Measurements from ENCODE around the gene SLC6A2. TPM values are rescaled to one million over a fixed set of nuclear protein-coding genes. Genes with fewer than 3 reads are reported as not detected.

The SLC6A2 gene
- total RNA-seq, 4 donors from 2014 or later, result 0.47 to 0.48 TPM; not detected in 2

- DNase-seq (ENCODE audit: low spot score) (no peak), ATAC-seq (ENCODE audit: low FRiP score) (no peak)
- TF ChIP-seq CTCF (IDR thresholded peaks at IDR 0.05), result no peak
These were observed 1.8 kb downstream of the SLC6A2 start for GRCh38 chr16:55657616-55658015.

- no peak for TF ChIP-seq CTCF (IDR thresholded peaks at IDR 0.05)
- DNase-seq (ENCODE audit: low spot score), result no peak
- ATAC-seq (ENCODE audit: low FRiP score), result no peak
These were observed 3.2 kb downstream of the SLC6A2 start for GRCh38 chr16:55658898-55659420.

GRCh38 chr16:55660026-55660425, 4.2 kb downstream of the SLC6A2 start:
- no peak for DNase-seq (ENCODE audit: low spot score)
- ATAC-seq (ENCODE audit: low FRiP score), result no peak
- TF ChIP-seq CTCF (IDR thresholded peaks at IDR 0.05), result no peak

GRCh38 chr16:55660828-55661227, 5.0 kb downstream of the SLC6A2 start:
- no peak for ATAC-seq (ENCODE audit: low FRiP score)
- no peak for TF ChIP-seq CTCF (IDR thresholded peaks at IDR 0.05)
- no peak for DNase-seq (ENCODE audit: low spot score)

- no peak for DNase-seq (ENCODE audit: low spot score)
- no peak for ATAC-seq (ENCODE audit: low FRiP score)
- TF ChIP-seq CTCF (IDR thresholded peaks at IDR 0.05), result no peak
These were observed 6.3 kb downstream of the SLC6A2 start for GRCh38 chr16:55661941-55662643.

GRCh38 chr16:55662644-55663031, 6.8 kb downstream of the SLC6A2 start:
- no peak for DNase-seq (ENCODE audit: low spot score)
- no peak for ATAC-seq (ENCODE audit: low FRiP score)
- TF ChIP-seq CTCF (IDR thresholded peaks at IDR 0.05), result no peak

GRCh38 chr16:55663225-55663624, 7.4 kb downstream of the SLC6A2 start:
- DNase-seq (ENCODE audit: low spot score) (no peak), ATAC-seq (ENCODE audit: low FRiP score) (no peak)
- no peak for TF ChIP-seq CTCF (IDR thresholded peaks at IDR 0.05)
